Amniotic epithelial cell (primary cell): ENCODE data around the gene R3HDM2.
A peak's percentile ranks its signal among the peaks of the same experiment; 100 is the strongest.

Experiments used
- DNase-seq: peaks from one replicate; pipeline ENCODE4 v3.0.0-alpha.2; 2010; ENCODE audit warnings: low read depth

R3HDM2 gene

DNA sequence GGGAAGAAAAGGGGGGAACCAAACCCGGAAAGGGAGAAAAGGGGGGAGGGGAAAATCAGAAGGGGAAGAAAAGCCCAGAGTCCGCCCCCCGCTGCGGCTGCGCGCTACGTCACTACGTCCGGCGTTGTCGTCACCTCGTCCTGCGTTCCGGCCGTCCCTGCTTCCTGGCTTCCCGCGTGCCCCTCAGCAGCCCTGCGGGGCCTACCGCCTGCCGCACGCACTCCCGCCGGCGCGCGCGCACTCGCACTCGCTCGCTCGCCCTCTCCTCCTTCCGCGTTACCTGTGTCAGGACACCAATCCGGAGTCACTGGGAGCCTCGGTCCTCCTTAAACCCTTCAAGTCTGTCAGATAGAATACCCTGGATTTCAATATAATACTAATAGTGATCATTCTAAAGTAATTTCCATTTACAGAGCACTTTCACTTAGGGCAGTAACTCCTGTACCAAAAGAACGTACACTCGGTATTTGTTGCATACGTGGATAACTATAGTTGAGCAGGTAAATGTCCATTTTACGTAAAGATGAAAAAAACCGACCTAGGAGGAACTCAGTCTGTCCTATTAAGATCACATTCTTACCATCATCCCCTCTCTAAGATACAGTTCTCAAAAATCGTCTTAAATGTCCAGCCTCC, at the start of gene R3HDM2:
Gene R3HDM2 (minus strand): TSS at position 113 of the 636 bp plus-strand sequence. CDS start 120,615 bp downstream, outside the sequence.
- peak; percentile 93 for DNase-seq

DNA sequence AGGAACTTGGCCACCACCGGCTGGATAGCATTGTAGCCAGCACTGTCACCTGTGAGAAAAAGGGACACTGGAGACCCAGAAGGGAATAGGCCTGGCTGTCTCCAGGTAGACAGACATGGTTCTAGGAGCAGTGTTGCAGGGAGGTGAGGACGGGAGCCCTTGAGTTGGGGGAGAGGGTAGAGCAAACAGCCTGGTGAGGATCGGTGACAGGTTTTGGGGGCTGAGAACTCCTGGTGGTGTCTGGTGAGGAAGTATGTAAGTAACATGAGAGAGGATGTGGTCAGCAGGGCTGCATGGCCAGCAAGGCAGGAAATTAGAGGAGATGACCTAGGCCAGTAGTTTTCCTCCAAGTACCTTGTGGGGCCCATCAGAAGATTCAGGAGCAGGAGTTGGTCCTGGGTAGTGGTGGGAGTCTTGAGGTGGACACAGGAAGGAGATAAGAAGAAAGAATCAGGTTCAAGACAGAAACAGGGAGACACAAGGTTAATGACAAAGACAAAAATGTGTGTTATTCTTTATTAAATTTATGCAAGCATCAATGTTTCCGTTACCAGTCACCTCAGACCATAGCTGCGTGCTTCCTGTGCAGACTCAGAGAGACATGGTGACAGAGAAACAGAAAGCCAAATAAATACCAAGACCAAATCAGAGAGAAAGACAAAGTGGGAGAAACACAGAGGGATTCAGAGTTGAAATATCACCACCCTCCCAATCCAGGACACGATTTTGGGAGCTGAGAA, 48.7 kb upstream of the R3HDM2 start, which contains the start of gene ARHGAP9:
Gene ARHGAP9 (minus strand): TSS at position 491 of the 740 bp plus-strand sequence. CDS start 460 bp downstream, at position 31.
- no peak for DNase-seq

DNA sequence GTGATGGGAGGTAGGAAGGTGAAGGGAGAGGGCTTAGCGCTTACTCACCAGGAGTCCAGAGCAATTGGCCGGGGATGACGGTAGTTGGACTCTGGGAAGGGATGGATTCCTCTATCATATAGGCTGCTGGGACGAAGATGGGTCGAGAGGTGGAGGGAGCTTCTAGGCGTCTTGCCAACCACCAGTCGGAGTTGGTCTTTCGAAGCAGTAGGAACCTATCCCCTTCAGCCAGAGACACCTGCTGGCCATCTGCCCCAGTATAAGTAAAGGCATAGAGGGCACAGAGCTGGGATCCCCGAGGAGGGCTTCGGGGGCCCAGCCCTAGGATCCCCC, 48.2 kb upstream of the R3HDM2 start:
- no peak for DNase-seq

DNA sequence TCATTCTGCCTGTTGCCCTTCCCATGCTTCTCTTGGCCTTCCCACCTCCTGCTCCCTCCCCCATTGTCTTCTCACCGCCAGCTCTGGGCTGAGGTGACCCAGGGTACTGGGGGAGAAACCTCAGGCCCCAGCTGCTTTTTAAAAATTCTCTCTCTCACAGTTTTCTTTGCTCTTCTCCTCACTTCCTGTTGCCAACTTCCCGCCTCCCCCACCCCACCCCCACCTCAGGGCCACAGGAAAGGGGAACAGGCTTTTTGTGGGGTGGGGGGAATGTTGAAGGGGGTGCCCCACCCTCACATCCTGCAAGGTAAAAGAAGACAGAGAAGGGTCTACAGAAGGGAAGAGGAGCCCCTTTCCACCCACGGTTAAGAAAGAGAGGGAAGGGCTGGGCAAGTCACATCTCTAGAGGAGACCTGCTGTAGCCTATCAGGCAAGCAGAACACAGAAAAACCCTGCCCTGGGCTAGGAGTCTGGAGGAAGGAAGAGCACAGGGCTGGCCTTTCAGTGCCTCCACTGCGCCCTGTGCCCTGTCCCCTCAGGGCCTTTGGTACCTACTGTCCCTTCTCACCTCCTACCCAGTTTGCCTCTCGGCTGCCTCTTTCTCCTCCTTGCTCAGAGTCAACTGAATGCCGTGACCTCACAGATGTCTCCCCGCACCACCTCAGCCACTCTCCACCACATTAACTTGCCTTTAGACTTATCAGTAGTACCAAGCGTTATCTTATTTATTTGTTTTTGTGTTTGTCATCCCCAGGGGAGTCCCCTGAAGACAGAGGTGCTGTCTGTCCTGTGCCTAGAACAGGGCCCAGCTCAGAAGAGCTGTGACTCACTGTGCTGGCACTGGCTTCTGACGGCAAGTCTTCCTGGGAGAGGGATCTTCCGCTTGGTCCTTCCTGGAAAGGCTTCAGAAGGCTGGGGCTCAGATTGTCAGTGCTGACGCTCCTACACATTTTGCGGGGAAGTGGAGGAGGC, 47.2 kb upstream of the R3HDM2 start:
- DNase-seq = peak; percentile 78

DNA sequence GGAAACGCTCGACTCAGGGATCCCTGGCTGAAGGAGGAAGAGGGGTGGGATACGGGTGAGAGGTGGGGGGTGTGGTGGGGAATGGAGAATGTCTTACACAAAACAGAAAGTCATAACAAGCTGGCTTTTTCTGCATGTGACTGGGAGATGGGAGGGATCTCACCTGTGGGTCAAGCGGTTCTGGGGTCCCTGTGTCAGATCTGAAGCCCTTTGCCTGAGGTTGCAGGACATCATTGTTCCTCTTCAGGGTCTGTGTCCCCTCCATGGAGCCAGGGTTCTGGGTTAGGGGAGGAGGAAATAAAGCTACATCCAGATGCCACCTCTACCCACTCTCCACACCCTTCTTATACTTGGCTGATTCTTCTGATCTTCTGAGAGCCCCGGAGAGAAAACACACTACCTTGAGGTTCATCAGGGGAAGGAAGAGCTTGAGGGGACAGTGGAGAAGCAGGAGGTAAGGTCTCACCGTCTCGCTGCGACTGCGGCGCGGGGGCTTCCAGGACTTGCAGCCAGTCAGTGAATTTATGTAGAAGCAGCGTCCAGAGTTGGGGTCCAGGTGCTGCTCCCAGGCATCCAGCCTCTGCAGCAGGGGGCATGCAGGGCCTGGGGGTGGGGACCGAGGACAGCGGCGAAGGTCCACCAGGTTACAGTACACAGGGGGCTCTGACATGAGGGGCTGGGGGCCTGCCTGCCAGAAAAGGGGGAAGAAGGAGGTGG, 46.3 kb upstream of the R3HDM2 start:
- DNase-seq = no peak

DNA sequence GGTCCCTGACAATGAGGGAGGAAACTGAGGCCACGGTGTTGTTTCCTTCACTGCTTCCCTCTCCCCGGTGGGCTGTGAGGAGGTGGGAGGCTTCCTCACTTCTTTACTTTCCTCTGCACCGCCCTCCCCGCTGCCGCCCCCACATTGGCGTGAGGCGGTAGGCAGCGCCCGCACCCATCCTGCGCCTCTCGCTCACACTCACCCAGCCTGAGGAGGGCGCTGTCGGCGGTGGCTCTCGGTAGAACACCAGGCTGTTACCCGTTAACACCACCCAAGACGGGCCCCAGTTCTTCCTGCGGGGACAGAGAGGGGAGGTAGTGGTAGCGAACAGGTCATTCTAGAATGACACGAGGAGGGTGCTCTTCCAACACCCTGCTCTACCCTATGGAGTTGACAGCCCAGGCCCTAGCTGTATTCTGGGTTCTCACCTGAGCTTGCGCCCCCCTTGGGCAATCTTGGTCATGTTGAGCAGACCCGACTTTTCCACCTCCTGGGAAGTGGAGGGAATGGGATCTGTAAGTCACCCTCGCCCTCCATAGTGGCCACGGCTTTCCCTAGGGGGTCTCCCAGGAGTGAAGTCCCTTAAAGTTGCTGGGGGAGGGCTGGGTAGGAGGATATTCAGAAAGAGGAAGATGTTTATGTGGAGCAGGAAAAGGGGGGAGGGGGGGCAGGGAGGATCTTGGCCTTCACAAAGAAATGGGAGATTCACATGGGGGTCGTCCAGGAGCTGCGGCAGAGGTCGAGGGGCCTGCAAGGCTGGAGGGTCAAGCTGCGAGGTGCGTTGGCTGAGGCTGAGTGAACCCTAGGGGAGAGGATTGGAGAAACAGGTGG, 45.5 kb upstream of the R3HDM2 start:
- DNase-seq = no peak

DNA sequence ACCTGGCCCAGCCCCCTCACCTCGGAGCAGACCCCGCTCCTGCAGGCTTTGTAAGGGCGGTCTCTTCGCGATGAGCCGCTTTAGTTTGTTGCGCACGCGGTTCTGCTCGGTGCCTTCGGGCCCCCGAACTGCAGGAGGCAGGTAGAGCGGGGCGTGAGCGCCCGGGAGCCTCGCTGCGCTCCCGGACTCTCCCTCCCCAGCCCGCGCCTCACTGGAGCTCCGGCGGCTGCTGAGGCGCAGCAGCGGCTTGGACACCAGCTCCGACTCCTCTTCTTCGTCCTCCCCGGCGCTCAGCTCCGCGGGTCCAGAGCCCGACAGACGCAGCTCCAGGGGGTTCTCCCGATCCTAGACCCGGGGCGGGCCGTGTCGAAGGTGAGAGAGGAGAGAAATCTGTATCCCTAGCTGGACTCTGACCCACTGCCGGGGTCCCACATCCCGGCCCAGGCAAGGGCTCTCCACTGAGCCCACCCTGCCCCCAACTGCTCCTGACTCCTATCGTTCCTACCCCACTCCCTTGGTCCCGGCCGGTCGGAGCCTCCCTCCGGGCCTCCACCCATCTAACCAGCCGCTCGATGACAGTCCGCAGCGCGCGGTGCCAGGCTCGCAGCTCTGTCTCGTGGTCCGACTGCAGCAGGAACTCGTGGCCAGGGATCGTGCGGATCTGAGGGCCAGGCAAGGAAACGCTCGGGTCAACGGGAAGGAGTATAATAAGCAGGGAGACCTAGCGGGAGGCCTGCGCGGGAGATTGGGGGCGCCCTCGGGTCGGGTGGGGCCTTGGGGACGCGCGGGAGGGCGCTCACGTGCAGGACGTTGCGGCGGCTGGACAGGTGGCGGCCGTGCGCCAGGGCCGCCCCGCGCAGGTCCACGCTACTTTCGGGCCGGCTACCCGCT, 44.7 kb upstream of the R3HDM2 start:
- DNase-seq = no peak

DNA sequence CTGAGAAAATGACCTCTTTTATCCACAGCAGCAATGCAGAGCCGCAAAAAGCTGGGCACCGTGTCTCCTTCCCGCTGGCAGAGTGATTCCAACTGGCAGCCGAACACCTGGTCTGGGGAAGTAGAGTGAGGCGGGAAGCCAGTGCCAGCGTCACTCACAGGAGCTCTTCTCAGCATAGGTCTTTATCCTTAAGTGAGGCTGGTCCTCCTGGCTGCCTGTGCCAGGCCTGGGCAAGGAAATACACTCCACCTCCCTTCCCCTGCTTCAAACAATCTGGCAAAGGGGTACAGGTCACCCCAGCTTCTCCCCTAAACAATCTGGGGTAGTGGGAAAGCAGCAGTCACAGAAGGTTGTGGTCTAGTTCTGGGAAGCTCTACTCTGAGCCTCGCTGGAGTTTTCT, 44.0 kb upstream of the R3HDM2 start:
- no peak for DNase-seq

DNA sequence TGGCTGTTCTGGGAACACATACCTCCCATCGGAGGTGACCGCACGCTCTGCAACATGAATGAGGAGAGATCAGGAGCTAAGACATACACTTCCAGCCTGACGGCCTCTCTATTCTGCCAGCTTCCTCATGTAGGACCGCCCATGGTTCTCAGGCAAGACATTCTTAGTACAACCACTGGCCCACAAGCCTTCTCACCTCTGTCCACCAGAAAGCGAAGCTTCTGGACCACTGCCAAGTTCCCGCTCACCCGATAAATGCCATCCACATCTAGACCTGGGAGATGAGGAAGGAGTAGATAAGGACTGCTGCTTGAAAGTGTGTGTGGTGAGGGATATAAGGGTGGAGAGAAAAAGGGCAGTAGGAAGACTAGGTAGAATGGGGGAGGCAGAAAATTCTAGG, 43.6 kb upstream of the R3HDM2 start:
- no peak for DNase-seq

DNA sequence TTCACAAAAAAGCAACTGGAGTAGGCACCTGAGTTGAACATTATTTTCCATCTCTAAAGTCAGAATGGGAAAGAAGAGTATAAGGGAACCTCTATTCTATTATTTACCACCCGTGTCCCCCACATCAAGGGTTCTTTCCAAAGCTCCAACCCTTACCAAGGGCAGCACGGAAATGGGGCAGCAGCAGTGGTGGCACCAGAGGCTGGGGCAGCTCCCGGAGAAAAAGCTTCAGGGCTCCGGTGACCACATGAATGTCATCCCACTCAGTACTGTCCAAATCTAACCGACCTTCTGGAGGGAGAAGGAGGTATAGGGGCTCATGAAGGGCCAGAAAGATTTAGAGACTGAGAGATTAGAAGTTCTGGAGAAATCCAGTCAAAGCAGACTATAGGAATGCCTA, 43.0 kb upstream of the R3HDM2 start:
- DNase-seq = no peak

DNA sequence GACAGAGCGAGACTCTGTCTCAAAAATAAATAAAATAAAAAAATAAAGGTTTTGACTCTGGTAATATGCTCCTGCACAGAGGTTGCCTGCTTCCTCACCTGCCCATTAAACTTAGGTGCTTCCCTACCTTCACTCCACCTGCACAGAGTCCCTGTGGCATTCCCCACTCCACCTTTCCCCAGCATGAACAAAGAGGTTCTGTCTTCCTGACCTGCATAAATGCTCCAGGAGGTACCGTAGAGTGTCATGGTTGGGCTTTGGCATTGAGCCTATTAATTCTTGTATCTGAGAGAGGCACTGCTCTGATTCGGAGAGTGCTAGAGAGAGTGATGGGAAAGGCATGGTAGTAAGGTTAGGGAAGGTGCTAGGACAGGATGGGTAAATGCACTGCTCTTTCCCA, 42.5 kb upstream of the R3HDM2 start:
- no peak for DNase-seq

DNA sequence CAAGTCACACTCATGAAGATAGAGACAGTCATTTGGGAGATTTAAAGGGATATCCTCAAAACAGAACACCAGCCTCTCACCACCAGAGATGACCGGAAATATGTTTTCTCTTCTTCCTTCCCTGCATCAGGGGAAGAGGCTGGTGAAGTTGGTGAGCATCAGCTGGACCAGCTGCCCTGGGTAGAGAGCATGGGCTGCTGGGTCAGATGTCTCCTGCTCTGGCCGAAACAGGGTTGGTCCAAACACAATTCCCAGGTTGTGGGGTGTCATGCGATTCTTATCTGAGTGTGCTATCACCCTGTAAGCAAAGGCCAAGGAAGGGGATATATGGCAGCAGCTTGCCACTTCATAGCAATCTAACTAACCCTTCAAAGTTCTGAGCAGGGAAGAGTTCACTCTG, 41.5 kb upstream of the R3HDM2 start:
- DNase-seq = no peak

DNA sequence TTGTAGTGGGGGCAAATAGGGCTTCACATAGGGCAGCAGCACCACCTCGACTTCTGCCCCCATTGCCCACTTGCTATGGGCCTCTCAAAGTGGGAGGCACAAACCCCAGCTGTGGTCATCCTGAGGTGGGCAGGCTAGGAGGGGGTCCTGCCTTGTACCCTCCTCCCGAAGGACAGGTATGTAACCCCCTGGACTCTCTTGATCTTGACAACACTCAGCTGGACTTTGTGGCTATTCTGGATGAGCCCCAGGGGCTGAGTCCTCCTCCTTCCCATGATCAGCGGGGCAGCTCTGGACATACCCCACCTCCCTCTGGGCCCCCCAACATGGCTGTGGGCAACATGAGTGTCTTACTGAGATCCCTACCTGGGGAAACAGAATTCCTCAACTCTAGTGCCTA, 40.8 kb upstream of the R3HDM2 start:
- no peak for DNase-seq

DNA sequence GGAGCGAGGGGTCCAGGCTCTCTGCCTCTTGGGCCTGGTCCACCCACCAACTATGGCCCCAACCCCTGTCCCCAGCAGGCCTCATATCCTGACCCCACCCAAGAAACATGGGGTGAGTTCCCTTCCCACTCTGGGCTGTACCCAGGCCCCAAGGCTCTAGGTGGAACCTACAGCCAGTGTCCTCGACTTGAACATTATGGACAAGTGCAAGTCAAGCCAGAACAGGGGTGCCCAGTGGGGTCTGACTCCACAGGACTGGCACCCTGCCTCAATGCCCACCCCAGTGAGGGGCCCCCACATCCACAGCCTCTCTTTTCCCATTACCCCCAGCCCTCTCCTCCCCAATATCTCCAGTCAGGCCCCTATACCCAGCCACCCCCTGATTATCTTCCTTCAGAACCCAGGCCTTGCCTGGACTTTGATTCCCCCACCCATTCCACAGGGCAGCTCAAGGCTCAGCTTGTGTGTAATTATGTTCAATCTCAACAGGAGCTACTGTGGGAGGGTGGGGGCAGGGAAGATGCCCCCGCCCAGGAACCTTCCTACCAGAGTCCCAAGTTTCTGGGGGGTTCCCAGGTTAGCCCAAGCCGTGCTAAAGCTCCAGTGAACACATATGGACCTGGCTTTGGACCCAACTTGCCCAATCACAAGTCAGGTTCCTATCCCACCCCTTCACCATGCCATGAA, 40.3 kb upstream of the R3HDM2 start:
- DNase-seq = no peak

DNA sequence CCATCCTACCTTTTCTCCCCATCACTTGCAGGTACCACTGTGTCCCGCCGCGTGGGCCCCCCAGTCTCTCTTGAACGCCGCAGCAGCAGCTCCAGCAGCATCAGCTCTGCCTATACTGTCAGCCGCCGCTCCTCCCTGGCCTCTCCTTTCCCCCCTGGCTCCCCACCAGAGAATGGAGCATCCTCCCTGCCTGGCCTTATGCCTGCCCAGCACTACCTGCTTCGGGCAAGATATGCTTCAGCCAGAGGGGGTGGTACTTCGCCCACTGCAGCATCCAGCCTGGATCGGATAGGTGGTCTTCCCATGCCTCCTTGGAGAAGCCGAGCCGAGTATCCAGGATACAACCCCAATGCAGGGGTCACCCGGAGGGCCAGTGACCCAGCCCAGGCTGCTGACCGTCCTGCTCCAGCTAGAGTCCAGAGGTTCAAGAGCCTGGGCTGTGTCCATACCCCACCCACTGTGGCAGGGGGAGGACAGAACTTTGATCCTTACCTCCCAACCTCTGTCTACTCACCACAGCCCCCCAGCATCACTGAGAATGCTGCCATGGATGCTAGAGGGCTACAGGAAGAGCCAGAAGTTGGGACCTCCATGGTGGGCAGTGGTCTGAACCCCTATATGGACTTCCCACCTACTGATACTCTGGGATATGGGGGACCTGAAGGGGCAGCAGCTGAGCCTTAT, 39.6 kb upstream of the R3HDM2 start:
- DNase-seq = no peak

DNA sequence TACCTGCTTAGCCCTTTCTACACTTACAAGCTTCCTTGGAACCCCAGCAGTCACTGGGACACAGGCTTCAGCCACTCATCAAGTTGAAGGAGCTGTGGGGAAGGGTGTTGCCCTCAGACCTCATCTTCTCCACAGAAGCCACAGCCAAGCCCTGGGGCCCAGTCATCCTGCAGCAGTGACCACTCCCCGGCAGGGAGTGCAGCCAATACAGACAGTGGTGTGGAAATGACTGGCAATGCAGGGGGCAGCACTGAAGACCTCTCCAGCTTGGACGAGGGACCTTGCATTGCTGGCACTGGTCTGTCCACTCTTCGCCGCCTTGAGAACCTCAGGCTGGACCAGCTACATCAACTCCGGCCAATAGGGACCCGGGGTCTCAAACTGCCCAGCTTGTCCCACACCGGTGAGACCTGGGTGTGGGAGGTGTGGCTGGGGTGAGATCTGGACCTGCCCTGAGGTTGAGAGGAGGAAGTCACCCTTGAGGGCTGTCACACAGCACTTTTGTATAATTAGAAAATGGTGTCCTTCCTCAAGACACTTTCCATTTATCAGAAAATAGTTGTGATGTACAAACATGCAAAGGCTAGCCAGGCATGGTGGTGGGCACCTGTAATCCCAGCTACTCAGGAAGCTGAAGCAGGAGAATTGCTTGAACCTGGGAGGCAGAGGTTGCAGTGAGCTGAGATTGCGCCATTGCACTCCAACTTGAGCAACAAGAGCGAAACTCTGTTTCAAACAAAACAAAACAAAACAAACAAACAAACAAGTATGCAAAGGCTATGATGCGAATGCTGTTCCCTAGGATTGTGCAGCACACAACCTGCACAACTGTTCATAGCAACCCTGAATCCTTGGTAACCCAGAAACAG, 38.7 kb upstream of the R3HDM2 start:
- DNase-seq = no peak

DNA sequence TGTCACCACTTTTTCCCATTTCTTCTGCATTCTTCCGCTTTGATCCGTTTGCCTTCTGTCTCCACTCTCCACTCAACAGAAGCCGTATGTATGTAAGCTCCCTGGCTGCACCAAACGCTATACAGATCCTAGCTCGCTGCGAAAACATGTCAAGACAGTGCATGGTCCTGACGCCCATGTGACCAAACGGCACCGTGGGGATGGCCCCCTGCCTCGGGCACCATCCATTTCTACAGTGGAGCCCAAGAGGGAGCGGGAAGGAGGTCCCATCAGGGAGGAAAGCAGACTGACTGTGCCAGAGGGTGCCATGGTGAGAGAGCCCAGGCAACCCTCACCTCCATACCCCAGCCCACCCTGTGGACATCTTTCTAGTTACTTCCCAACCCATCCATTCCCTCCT, 37.1 kb upstream of the R3HDM2 start:
- DNase-seq = no peak
